Upper lobe of left lung (tissue), 6 donors: ENCODE measurements around the gene ERC1. TPM values are rescaled to one million over a fixed set of nuclear protein-coding genes. Genes with fewer than 3 reads are reported as not detected.

ENCODE experiments used
- ATAC-seq, 2 donors: fragments of 200-7000 bp; cut with Tn5 transposase; one replicate each; pipeline ENCODE4 v1.9.1; 2022; ENCODE audit warnings: mild to moderate bottlenecking in 2 of 2, moderate library complexity in 2 of 2; ENCODE audit not compliant: low FRiP score in 2 of 2
- DNase-seq, 2 donors: peaks; one replicate each; pipeline ENCODE4 v3.0.0-alpha.2; 2019 to 2020
- H3K27ac ChIP-seq, 4 donors: fragments of 200-600 bp; sonication (generic); one replicate each; pipeline ENCODE4 v1.5.1; 2016 to 2019
- H3K27me3 ChIP-seq, 4 donors: fragments of 200-600 bp; sonication (generic); one replicate each; pipeline ENCODE4 v1.5.1; 2017 to 2019
- H3K36me3 ChIP-seq, 4 donors: fragments of 200-600 bp; sonication (generic); one replicate each; pipeline ENCODE4 v1.5.1; 2016 to 2019
- H3K4me1 ChIP-seq, 4 donors: fragments of 200-600 bp; sonication (generic); one replicate each; pipeline ENCODE4 v1.5.1; 2018 to 2019
- H3K4me3 ChIP-seq, 4 donors: fragments of 200-600 bp; sonication (generic); one replicate each; pipeline ENCODE4 v1.5.1; 2017 to 2019; ENCODE audit warnings: mild to moderate bottlenecking in 2 of 4, moderate library complexity in 1 of 4
- H3K9me3 ChIP-seq, 4 donors: fragments of 200-600 bp; sonication (generic); one replicate each; pipeline ENCODE4 v1.5.1; 2018 to 2019
- EP300 ChIP-seq, 4 donors: sonication (generic); formaldehyde crosslinking; IDR thresholded peaks; one replicate each; pipeline ENCODE4 v1.5.1; 2017; ENCODE audit warnings: antibody characterized with exemption in 4 of 4, control low read depth in 2 of 4
- POLR2A ChIP-seq, 4 donors: fragments of 450-650 bp; IDR thresholded peaks; one replicate each; pipeline ENCODE4 v1.5.1; 2016 to 2017; ENCODE audit warnings: antibody characterized with exemption in 4 of 4, mild to moderate bottlenecking in 2 of 4
- POLR2AphosphoS5 ChIP-seq, 2 donors: sonication (generic); formaldehyde crosslinking; IDR thresholded peaks; one replicate each; pipeline ENCODE4 v1.5.1; 2017; ENCODE audit warnings: antibody characterized with exemption in 2 of 2
- WGBS, 2 donors: methylation state at CpG; one replicate each; pipeline ENCODE4 v1.1.5; 2017 to 2018; 5-methylcytosine and 5-hydroxymethylcytosine counted together
- total RNA-seq, 6 donors: library from RNA; depleted of rRNA in 4 of 6; stranded (reverse); fragments of >200 nt in 4 of 6; gene quantifications; one replicate each; pipeline versions ENCODE4 v1.1.0 to v1.2.1, GENCODE V29; 2016 to 2021
- TF ChIP-seq, protein P1 (sequence below), 6 experiments: fragments of 450-650 bp in 4 of 6; fragments of 200-600 bp in 2 of 6; sonication (generic) in 2 of 6; IDR thresholded peaks; one replicate each; pipeline ENCODE4 v1.5.1; 2016 to 2019; ENCODE audit warnings: antibody characterized with exemption in 6 of 6
- donor health status: DM: no; HTN: no; CAD: no; lungs with moderate emphysema.
- donor health status: DM: no; HTN: yes; CAD: no; lungs with severe emphysema.

The ERC1 gene
- total RNA-seq, 6 donors from 2014 or later, result 37.7 to 158 (median 60.1) TPM

DNA sequence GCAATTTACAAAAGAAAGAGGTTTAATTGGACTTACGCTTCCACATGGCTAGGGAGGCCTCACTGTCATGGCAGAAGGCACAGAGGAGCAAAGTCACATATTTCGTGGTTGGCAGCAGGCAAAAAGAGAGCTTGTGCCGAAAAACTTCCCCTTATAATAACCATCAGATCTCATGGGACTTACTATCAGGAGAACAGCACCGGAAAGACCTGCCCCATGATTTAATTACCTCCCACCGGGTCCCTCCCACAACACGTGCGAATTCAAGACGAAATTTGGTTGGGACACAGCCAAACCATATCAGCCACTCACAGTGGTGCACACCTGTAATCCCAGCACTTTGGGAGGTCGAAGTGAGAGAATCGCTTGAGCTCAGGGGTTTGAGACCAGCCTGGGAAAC lies 534.8 kb downstream of the ERC1 start:
- H3K4me1 ChIP-seq, result peaks cover 0 to 12% (median 3%) of the 10 kb centered on the region in 4 donors
- TF ChIP-seq, protein P1, sequence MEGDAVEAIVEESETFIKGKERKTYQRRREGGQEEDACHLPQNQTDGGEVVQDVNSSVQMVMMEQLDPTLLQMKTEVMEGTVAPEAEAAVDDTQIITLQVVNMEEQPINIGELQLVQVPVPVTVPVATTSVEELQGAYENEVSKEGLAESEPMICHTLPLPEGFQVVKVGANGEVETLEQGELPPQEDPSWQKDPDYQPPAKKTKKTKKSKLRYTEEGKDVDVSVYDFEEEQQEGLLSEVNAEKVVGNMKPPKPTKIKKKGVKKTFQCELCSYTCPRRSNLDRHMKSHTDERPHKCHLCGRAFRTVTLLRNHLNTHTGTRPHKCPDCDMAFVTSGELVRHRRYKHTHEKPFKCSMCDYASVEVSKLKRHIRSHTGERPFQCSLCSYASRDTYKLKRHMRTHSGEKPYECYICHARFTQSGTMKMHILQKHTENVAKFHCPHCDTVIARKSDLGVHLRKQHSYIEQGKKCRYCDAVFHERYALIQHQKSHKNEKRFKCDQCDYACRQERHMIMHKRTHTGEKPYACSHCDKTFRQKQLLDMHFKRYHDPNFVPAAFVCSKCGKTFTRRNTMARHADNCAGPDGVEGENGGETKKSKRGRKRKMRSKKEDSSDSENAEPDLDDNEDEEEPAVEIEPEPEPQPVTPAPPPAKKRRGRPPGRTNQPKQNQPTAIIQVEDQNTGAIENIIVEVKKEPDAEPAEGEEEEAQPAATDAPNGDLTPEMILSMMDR (IDR thresholded peaks at IDR 0.05), result no peak
- TF ChIP-seq EP300 (IDR thresholded peaks at IDR 0.05) (no peak), POLR2A (IDR thresholded peaks at IDR 0.05) (no peak), POLR2AphosphoS5 (IDR thresholded peaks at IDR 0.05) (no peak)
- H3K27me3 ChIP-seq, result peaks cover 0 to 11% (median 8%) of the 10 kb centered on the region in 4 donors
- 81 to 87% methylated on average over 10 of the region's 10 CpGs for WGBS, 2 donors
- ATAC-seq, result no peak
- H3K36me3 ChIP-seq, result no peaks in the 10 kb centered on the region
- H3K27ac ChIP-seq, result no peak overlapping the region
- H3K4me3 ChIP-seq, result no peak overlapping the region
- H3K9me3 ChIP-seq, result no peaks in the 10 kb centered on the region
- no peak for DNase-seq

DNA sequence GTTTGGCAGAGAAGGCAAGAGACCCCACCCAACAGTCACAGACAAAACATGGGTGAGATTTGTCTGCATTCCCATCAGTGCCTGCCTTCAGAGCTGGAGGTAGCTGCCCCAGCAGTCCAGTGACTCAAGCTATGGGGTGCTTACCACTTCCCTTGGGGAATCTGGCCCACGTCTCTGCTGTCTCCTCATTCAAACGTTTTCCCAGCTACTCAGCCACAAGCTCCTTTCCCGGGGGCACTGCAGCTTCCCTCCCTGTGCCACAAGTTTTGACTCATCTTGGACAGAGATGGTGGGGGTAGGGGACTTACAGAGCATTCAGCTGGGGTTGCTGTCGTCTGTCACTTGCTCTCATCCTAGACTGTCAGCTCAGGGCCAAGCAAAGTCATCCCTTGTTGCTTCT lies 536.8 kb downstream of the ERC1 start:
- Histone ChIP-seq H3K36me3 (no peaks in the 10 kb centered on the region), H3K9me3 (no peaks in the 10 kb centered on the region), H3K27me3 (peaks cover 0 to 26% (median 14%) of the 10 kb centered on the region in 4 donors), H3K27ac (no peak overlapping the region), H3K4me1 (peaks cover 6 to 19% (median 8%) of the 10 kb centered on the region in 4 donors), H3K4me3 (no peak overlapping the region)
- TF ChIP-seq POLR2AphosphoS5 (IDR thresholded peaks at IDR 0.05) (no peak), POLR2A (IDR thresholded peaks at IDR 0.05) (no peak), EP300 (IDR thresholded peaks at IDR 0.05) (no peak)
- TF ChIP-seq, protein P1 (IDR thresholded peaks at IDR 0.05), result no peak
- ATAC-seq (no peak), DNase-seq (no peak)
- WGBS, 2 donors, result 62 to 71% methylated on average over 4 of the region's 4 CpGs

DNA sequence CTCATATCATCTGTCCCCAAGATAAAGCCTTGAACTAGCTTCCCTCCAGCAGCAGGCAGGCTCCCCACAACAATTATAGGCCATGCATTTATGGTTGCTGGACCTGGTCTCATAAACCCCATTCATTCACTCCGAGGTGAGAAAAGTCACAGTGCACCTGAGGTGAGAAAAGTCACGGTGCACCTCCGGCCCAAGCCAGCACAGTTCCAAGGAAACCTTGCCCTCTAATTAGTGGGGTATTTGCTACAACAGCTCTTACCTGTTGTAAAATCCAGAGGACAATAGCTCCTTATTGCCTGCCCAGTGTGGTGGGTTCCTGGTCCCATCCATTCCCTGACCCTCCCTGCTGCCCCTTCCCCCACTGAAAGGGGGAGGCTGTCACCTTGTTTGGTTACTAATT lies 537.8 kb downstream of the ERC1 start:
- DNase-seq, result no peak
- H3K27ac ChIP-seq, result no peak overlapping the region
- peaks cover 0 to 30% (median 16%) of the 10 kb centered on the region in 4 donors for H3K27me3 ChIP-seq
- 98 to 100% methylated on average over 2 to 3 of the region's 3 CpGs for WGBS, 2 donors
- H3K4me3 ChIP-seq, result no peak overlapping the region
- H3K36me3 ChIP-seq, result no peaks in the 10 kb centered on the region
- H3K9me3 ChIP-seq, result no peaks in the 10 kb centered on the region
- H3K4me1 ChIP-seq, result peaks cover 7 to 27% (median 9%) of the 10 kb centered on the region in 4 donors
- no peak for ATAC-seq
- TF ChIP-seq POLR2AphosphoS5 (IDR thresholded peaks at IDR 0.05), result no peak
- no peak for TF ChIP-seq EP300 (IDR thresholded peaks at IDR 0.05)
- TF ChIP-seq, protein P1 (IDR thresholded peaks at IDR 0.05), result no peak
- no peak for TF ChIP-seq POLR2A (IDR thresholded peaks at IDR 0.05)

DNA sequence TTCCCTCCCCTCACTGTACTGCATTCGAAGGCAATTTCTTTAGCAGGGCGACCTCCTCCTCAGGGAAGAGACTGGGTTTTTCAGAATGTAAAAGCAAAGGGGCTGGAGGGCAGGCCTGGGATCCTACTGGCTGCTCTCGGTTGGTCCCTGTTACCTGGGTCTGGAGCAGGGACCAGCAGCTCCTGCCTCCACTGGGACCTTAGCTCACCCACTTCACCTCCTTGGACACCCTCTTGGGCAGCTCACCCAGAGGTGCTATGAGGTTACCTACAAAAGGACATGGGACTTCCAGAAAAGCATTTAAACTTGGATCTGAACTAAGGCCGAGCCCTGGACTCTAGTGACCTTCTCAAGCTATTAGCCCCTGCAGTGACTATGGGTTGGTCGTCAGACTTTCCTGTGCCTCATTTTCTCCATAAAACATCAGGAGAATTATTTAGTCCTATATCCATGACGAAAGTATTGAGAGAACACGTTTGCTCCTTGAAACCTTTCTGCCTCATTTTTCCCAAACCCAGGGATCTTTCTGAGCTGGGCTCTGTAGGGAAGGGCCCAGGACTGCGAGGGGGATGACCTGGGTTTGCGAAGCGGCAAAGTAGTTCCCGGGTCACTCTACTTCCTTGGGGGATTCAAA lies 538.3 kb downstream of the ERC1 start:
- H3K27me3 ChIP-seq, result peaks cover 0 to 31% (median 17%) of the 10 kb centered on the region in 4 donors

More for the DNA sequence above, 538.3 kb downstream of the ERC1 start:
- no peaks in the 10 kb centered on the region for H3K9me3 ChIP-seq
- H3K4me3 ChIP-seq, result peak overlapping the region in 3 of 4 donors; percentile 52 to 60 (median 56)
- no peak for TF ChIP-seq POLR2A (IDR thresholded peaks at IDR 0.05)
- TF ChIP-seq, protein P1 (IDR thresholded peaks at IDR 0.05), result no peak
- no peak for TF ChIP-seq POLR2AphosphoS5 (IDR thresholded peaks at IDR 0.05)
- no peak for TF ChIP-seq EP300 (IDR thresholded peaks at IDR 0.05)
- peaks cover 7 to 29% (median 11%) of the 10 kb centered on the region in 4 donors for H3K4me1 ChIP-seq
- 60 to 69% methylated on average over 11 of the region's 11 CpGs for WGBS, 2 donors
- peak overlapping the region in 1 of 4 donors; percentile 53 for H3K27ac ChIP-seq
- no peak for ATAC-seq
- no peaks in the 10 kb centered on the region for H3K36me3 ChIP-seq
- DNase-seq, result no peak
